Cardiac muscle cell (in vitro differentiated cells and primary cell): Measurements from ENCODE around the gene CHCHD6. TPM values are rescaled to one million over a fixed set of nuclear protein-coding genes. Genes with fewer than 3 reads are reported as not detected.

ENCODE experiments used
- DNase-seq, 2 donors: peaks; one replicate each; pipeline versions ENCODE4 v3.0.0 to v3.0.0-alpha.2; 2010 to 2017; ENCODE audit warnings: low read depth in 1 of 2, low spot score in 1 of 2
- H3K27ac ChIP-seq: fragments of 200-600 bp; sonication (generic); 2 replicates; pipeline ENCODE4 v1.5.1; 2016
- H3K27me3 ChIP-seq: fragments of 200-600 bp; sonication (generic); 2 replicates; pipeline ENCODE4 v1.6.0; 2016; ENCODE audit warnings: control low read depth
- H3K36me3 ChIP-seq: fragments of 200-600 bp; sonication (generic); 2 replicates; pipeline ENCODE4 v1.5.1; 2016; ENCODE audit warnings: control low read depth
- H3K4me1 ChIP-seq: fragments of 200-600 bp; sonication (generic); 2 replicates; pipeline ENCODE4 v1.8.1; 2017; ENCODE audit warnings: low read depth, mild to moderate bottlenecking, mixed run types
- H3K4me3 ChIP-seq: fragments of 200-600 bp; sonication (generic); 2 replicates; pipeline ENCODE4 v1.5.1; 2016; ENCODE audit warnings: mild to moderate bottlenecking
- H3K9me3 ChIP-seq: fragments of 200-600 bp; sonication (generic); 2 replicates; pipeline ENCODE4 v1.5.1; 2017; ENCODE audit warnings: low read depth, mild to moderate bottlenecking, control low read depth
- CTCF ChIP-seq: IDR thresholded peaks from 2 replicates; pipeline ENCODE4 v1.5.1; 2012; ENCODE audit warnings: low read depth, mild to moderate bottlenecking, low read length
- polyA plus RNA-seq: library from polyadenylated mRNA; unstranded; fragments of >200 nt; fragmentation: Nextera tagmentation; extraction: Ambion mirVana; gene quantifications from 2 replicates; pipeline ENCODE4 v1.2.1, GENCODE V29; 2016
- total RNA-seq: library from RNA; depleted of rRNA; stranded (reverse); fragments of >200 nt; gene quantifications from 2 replicates; pipeline ENCODE4 v1.2.3, GENCODE V29; 2016

The CHCHD6 gene
- total and polyA plus RNA-seq, 2 experiments from 2014 or later: 76.0 to 102 TPM

- Histone ChIP-seq H3K27ac (no peak overlapping the region), H3K36me3 (no peaks in the 10 kb centered on the region), H3K4me3 (no peak overlapping the region), H3K9me3 (no peaks in the 10 kb centered on the region), H3K4me1 (peaks cover 9% of the 10 kb centered on the region), H3K27me3 (no peaks in the 10 kb centered on the region)
- no peak for TF ChIP-seq CTCF
- no peak for DNase-seq
Measured at GRCh38 chr3:126816298-126816697, 112.3 kb downstream of the CHCHD6 start.

- peak overlapping the region; percentile 60 for H3K27ac ChIP-seq
- H3K9me3 ChIP-seq: no peaks in the 10 kb centered on the region
- peak; percentile 13 to 28 for DNase-seq
- H3K27me3 ChIP-seq: no peaks in the 10 kb centered on the region
- TF ChIP-seq CTCF: no peak
- no peak overlapping the region for H3K4me3 ChIP-seq
- H3K4me1 ChIP-seq: peaks cover 9% of the 10 kb centered on the region
- no peaks in the 10 kb centered on the region for H3K36me3 ChIP-seq
Measured at GRCh38 chr3:126816986-126817777, 113.1 kb downstream of the CHCHD6 start.

GRCh38 chr3:126817781-126818180 lies 113.7 kb downstream of the CHCHD6 start:
- TF ChIP-seq CTCF: no peak
- no peaks in the 10 kb centered on the region for H3K9me3 ChIP-seq
- no peak overlapping the region for H3K4me3 ChIP-seq
- no peak for DNase-seq
- peaks cover 9% of the 10 kb centered on the region for H3K4me1 ChIP-seq
- no peaks in the 10 kb centered on the region for H3K27me3 ChIP-seq
- no peaks in the 10 kb centered on the region for H3K36me3 ChIP-seq
- H3K27ac ChIP-seq: peak overlapping the region; percentile 60

- H3K9me3 ChIP-seq: no peaks in the 10 kb centered on the region
- no peak overlapping the region for H3K4me3 ChIP-seq
- no peak for TF ChIP-seq CTCF
- no peak for DNase-seq
- peaks cover 9% of the 10 kb centered on the region for H3K4me1 ChIP-seq
- peak overlapping the region; percentile 60 for H3K27ac ChIP-seq
- H3K27me3 ChIP-seq: no peaks in the 10 kb centered on the region
- no peaks in the 10 kb centered on the region for H3K36me3 ChIP-seq
Measured at GRCh38 chr3:126818400-126819095, 114.5 kb downstream of the CHCHD6 start.

- no peak for TF ChIP-seq CTCF
- Histone ChIP-seq H3K4me3 (no peak overlapping the region), H3K4me1 (no peaks in the 10 kb centered on the region), H3K9me3 (no peaks in the 10 kb centered on the region), H3K27me3 (no peaks in the 10 kb centered on the region), H3K27ac (no peak overlapping the region), H3K36me3 (no peaks in the 10 kb centered on the region)
- no peak for DNase-seq
Measured at GRCh38 chr3:126826693-126827092, 122.7 kb downstream of the CHCHD6 start.
